Measurements from ENCODE around the gene AFTPH.

- TF ChIP-seq CTCF (conservative IDR thresholded peaks at IDR 0.05; ENCODE audit: low read depth, low read length) (no peak), EZH2 (IDR thresholded peaks at IDR 0.05; ENCODE audit: borderline replicate concordance, low read depth, low read length, poor library complexity, severe bottlenecking) (no peak)
Measured at GRCh38 chr2:64601785-64602391, 77.8 kb downstream of the AFTPH start.
